CD14-positive monocyte (primary cell): ENCODE data around the gene STARD4. TPM values are rescaled to one million over a fixed set of nuclear protein-coding genes. Genes with fewer than 3 reads are reported as not detected.

Source experiments
- DNase-seq, 3 donors: peaks; one replicate each; pipeline ENCODE4 v3.0.0-alpha.2; 2011 to 2022
- H2AFZ ChIP-seq: 2 replicates; pipeline ENCODE4 v1.6.0; 2012; ENCODE audit warnings: mild to moderate bottlenecking, low read depth, low read length, inconsistent platforms; ENCODE audit not compliant: insufficient read depth, poor library complexity, severe bottlenecking
- H3K27ac ChIP-seq, 2 donors: 1 replicate in 1 of 2; 2 replicates in 1 of 2; pipeline ENCODE4 v1.5.1; 2012 to 2013; ENCODE audit warnings: low read length in 2 of 2, control low read depth in 1 of 2, inconsistent platforms in 1 of 2, low read depth in 1 of 2, mild to moderate bottlenecking in 1 of 2
- H3K27me3 ChIP-seq, 2 donors: one replicate each; pipeline versions ENCODE4 v1.6.0 to v1.6.1; 2011 to 2013; ENCODE audit warnings: low read length in 2 of 2; ENCODE audit not compliant: control insufficient read depth in 2 of 2, insufficient read depth in 2 of 2
- H3K36me3 ChIP-seq, 2 donors: replicated peaks in 1 of 2; 1 replicate in 1 of 2; 2 replicates in 1 of 2; pipeline versions ENCODE4 v1.5.1 to v1.6.1; 2012 to 2013; ENCODE audit warnings: low read length in 2 of 2, control low read depth in 1 of 2, inconsistent platforms in 1 of 2, mild to moderate bottlenecking in 1 of 2; ENCODE audit not compliant: insufficient read depth in 2 of 2, control insufficient read depth in 1 of 2
- H3K4me1 ChIP-seq, 2 donors: 1 replicate in 1 of 2; 2 replicates in 1 of 2; pipeline versions ENCODE4 v1.5.1 to v1.6.1; 2012 to 2013; ENCODE audit warnings: low read length in 2 of 2, control low read depth in 1 of 2, inconsistent platforms in 1 of 2, mild to moderate bottlenecking in 1 of 2, moderate library complexity in 1 of 2; ENCODE audit not compliant: insufficient read depth in 2 of 2, control insufficient read depth in 1 of 2
- H3K4me2 ChIP-seq: replicated peaks from 2 replicates; pipeline ENCODE3; 2012; ENCODE audit warnings: low read length, moderate library complexity, mild to moderate bottlenecking; ENCODE audit not compliant: poor library complexity, severe bottlenecking; ENCODE audit errors: extremely low read depth
- H3K4me3 ChIP-seq, 3 experiments: fragments of 200-600 bp in 1 of 3; sonication (generic) in 1 of 3; replicated peaks in 1 of 3; 1 replicate in 2 of 3; 2 replicates in 1 of 3; pipeline ENCODE4 v1.5.1; 2011 to 2013; ENCODE audit warnings: low read length in 3 of 3, mild to moderate bottlenecking in 3 of 3, control low read depth in 2 of 3, low read depth in 2 of 3, inconsistent platforms in 1 of 3, moderate library complexity in 1 of 3
- H3K79me2 ChIP-seq: 2 replicates; pipeline ENCODE4 v1.6.0; 2012; ENCODE audit warnings: mild to moderate bottlenecking, control low read depth, inconsistent platforms, low read length, moderate library complexity; ENCODE audit not compliant: insufficient read depth
- H3K9ac ChIP-seq: 2 replicates; pipeline ENCODE4 v1.6.0; 2017; ENCODE audit warnings: low read length, mild to moderate bottlenecking; ENCODE audit not compliant: insufficient read depth, poor library complexity, severe bottlenecking
- H3K9me3 ChIP-seq, 2 donors: replicated peaks in 1 of 2; 1 replicate in 1 of 2; 2 replicates in 1 of 2; pipeline versions ENCODE4 v1.5.1 to v1.6.1; 2012 to 2013; ENCODE audit warnings: low read length in 2 of 2, control low read depth in 1 of 2; ENCODE audit not compliant: control insufficient read depth in 1 of 2, insufficient read depth in 1 of 2
- H4K20me1 ChIP-seq: 2 replicates; pipeline ENCODE4 v1.6.0; 2012; ENCODE audit warnings: mild to moderate bottlenecking, low read length, control low read depth, moderate library complexity; ENCODE audit not compliant: insufficient read depth
- H3K27ac Mint-ChIP-seq, 7 donors: one replicate each; pipeline ENCODE4 v1.8.0; 2020; ENCODE audit warnings: mild to moderate bottlenecking in 7 of 7, mixed read lengths in 7 of 7, moderate library complexity in 6 of 7, inconsistent platforms in 2 of 7
- H3K27me3 Mint-ChIP-seq, 3 donors: one replicate each; pipeline ENCODE4 v1.8.0; 2021 to 2022; ENCODE audit warnings: low read depth in 3 of 3, mild to moderate bottlenecking in 3 of 3, mixed read lengths in 3 of 3, moderate library complexity in 3 of 3, inconsistent platforms in 1 of 3
- H3K36me3 Mint-ChIP-seq, 2 donors: one replicate each; pipeline ENCODE4 v1.8.0; 2020; ENCODE audit warnings: mixed read lengths in 2 of 2, inconsistent platforms in 1 of 2, mild to moderate bottlenecking in 1 of 2
- H3K4me1 Mint-ChIP-seq: one replicate; pipeline ENCODE4 v1.8.0; 2020; ENCODE audit warnings: mild to moderate bottlenecking, mixed read lengths
- H3K4me3 Mint-ChIP-seq, 2 donors: one replicate each; pipeline ENCODE4 v1.8.0; 2020; ENCODE audit warnings: mild to moderate bottlenecking in 2 of 2, mixed read lengths in 2 of 2, moderate library complexity in 1 of 2
- H3K9me3 Mint-ChIP-seq, 7 donors: one replicate each; pipeline ENCODE4 v1.8.0; 2020 to 2022; ENCODE audit warnings: mixed read lengths in 7 of 7, mild to moderate bottlenecking in 6 of 7, moderate library complexity in 6 of 7, inconsistent platforms in 2 of 7
- CTCF ChIP-seq: fragments of 200-600 bp; IDR thresholded peaks from one replicate; pipeline ENCODE4 v1.8.0; 2022; ENCODE audit warnings: antibody characterized with exemption, mild to moderate bottlenecking
- WGBS: methylation state at CpG from one replicate; pipeline ENCODE4 v1.1.5; 2013; ENCODE audit warnings: missing lambda C conversion rate; ENCODE audit not compliant: insufficient coverage; 5-methylcytosine and 5-hydroxymethylcytosine counted together
- intact Hi-C, 2 donors: fragments of 100-400 bp; cut with micrococcal nuclease; formaldehyde crosslinking; loops; one replicate each; pipeline versions ENCODE4 v1.15.0 to v1.15.1; 2023
- polyA plus RNA-seq, 3 donors: library from polyadenylated mRNA; depleted of rRNA in 1 of 3; unstranded in 2 of 3; stranded (reverse) in 1 of 3; fragments of 300-500 nt in 2 of 3; fragments of >200 nt in 1 of 3; fragmentation: Illumina TruSeq in 2 of 3; gene quantifications; 1 replicate in 2 of 3; 2 replicates in 1 of 3; pipeline ENCODE4 v1.2.3, GENCODE V29; 2012 to 2021

STARD4 gene
- polyA plus RNA-seq, 3 donors: 6.4 to 7.7 (median 6.7) TPM

DNA sequence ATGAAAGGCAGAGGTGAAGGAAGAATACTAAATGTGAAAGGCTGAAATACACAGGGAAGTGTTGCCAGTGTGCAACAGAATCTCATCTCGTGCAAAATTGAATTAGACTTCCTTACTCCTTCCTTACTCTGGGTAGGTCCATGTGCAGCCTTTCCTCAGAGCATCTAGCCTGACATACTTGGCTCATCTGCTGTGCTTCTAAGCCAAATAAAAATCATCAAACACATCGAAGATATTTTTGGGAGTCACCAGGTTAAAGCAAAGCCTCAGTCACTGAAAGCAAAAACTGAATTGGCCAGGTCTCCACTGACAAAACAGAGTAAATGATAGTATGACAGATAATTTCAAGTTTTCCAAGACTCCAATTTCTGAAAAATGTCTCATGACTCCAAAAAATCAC, 19.3 kb downstream of the STARD4 start:
- TF ChIP-seq CTCF: no peak

DNA sequence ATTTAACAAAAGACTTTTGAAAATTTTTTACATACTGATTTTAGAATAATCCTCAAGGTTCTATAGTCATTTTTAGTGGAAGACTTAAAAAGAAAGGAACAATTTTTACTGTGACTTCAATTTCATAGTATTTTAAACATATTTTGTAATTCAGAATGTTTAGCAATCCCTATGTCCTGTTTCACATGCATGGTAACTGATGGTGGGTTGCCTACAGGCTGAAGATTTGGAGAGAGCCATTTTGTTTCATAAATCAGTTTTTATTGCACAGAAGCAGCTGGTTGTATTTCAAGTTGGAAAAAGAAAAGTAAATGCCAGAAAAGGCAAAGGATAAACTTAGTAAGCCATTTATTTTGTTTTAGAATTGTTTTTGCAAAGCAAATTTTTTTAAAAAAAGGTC, 24.0 kb downstream of the STARD4 start:
- peaks cover 2 to 5% (median 4%) of the 10 kb centered on the region in 3 donors for H3K27me3 Mint-ChIP-seq
- H3K4me1 Mint-ChIP-seq: peaks cover 1% of the 10 kb centered on the region

More for the DNA sequence above, 19.3 kb downstream of the STARD4 start:
- peaks cover under 1% of the 10 kb centered on the region for H3K4me1 Mint-ChIP-seq
- Histone ChIP-seq H3K4me2 (no peak overlapping the region), H3K36me3 (peaks cover 0 to 5% of the 10 kb centered on the region in 2 donors), H3K27ac (no peak overlapping the region), H3K9me3 (no peaks in the 10 kb centered on the region), H3K4me3 (no peak overlapping the region), H2AFZ (no peak overlapping the region), H3K27me3 (no peaks in the 10 kb centered on the region), H4K20me1 (no peaks in the 10 kb centered on the region), H3K79me2 (no peaks in the 10 kb centered on the region), H3K9ac (no peak overlapping the region), H3K4me1 (no peaks in the 10 kb centered on the region)
- no peak overlapping the region for H3K27ac Mint-ChIP-seq
- 100% methylated on average over 1 of the region's 2 CpGs for WGBS
- H3K4me3 Mint-ChIP-seq: no peak overlapping the region
- peaks cover 3 to 20% of the 10 kb centered on the region in 2 donors for H3K36me3 Mint-ChIP-seq
- DNase-seq: no peak
- H3K9me3 Mint-ChIP-seq: peaks cover 0 to 2% (median 0%) of the 10 kb centered on the region in 7 donors
- intact Hi-C loops: no loop called here
- peaks cover 0 to 2% (median 0%) of the 10 kb centered on the region in 3 donors for H3K27me3 Mint-ChIP-seq

More for the DNA sequence above, 24.0 kb downstream of the STARD4 start:
- Histone ChIP-seq H3K36me3 (no peaks in the 10 kb centered on the region), H4K20me1 (no peaks in the 10 kb centered on the region), H3K4me1 (no peaks in the 10 kb centered on the region), H3K9ac (no peak overlapping the region), H3K4me2 (no peak overlapping the region), H3K27me3 (no peaks in the 10 kb centered on the region), H3K9me3 (no peaks in the 10 kb centered on the region), H3K4me3 (no peak overlapping the region), H2AFZ (no peak overlapping the region), H3K79me2 (no peaks in the 10 kb centered on the region), H3K27ac (no peak overlapping the region)
- Mint-ChIP-seq H3K4me3 (no peak overlapping the region), H3K36me3 (no peaks in the 10 kb centered on the region), H3K27ac (no peak overlapping the region), H3K9me3 (peaks cover 0 to 2% (median 0%) of the 10 kb centered on the region in 7 donors)
- no peak for TF ChIP-seq CTCF
- intact Hi-C loops: no loop called here
- no peak for DNase-seq
